Neural cell (in vitro differentiated cells): ENCODE measurements around the gene ZHX3.

Source experiments
- CTCF ChIP-seq: fragments of 450-650 bp; IDR thresholded peaks from 2 replicates; pipeline ENCODE4 v1.5.1; 2014; ENCODE audit warnings: antibody characterized with exemption, mild to moderate bottlenecking, moderate library complexity; ENCODE audit not compliant: poor library complexity, severe bottlenecking
- POLR2AphosphoS5 ChIP-seq: IDR thresholded peaks from 2 replicates; pipeline ENCODE4 v1.6.1; 2012
- RAD21 ChIP-seq: fragments of 450-650 bp; conservative IDR thresholded peaks from 2 replicates; pipeline ENCODE4 v1.6.1; 2014; ENCODE audit warnings: antibody characterized with exemption, mild to moderate bottlenecking, moderate library complexity
- REST ChIP-seq: IDR thresholded peaks from 2 replicates; pipeline ENCODE4 v1.6.1; 2012; ENCODE audit warnings: borderline replicate concordance
- TAF1 ChIP-seq: IDR thresholded peaks from 2 replicates; pipeline ENCODE4 v1.6.1; 2012; ENCODE audit warnings: low read depth

GRCh38 chr20:41196653-41197225, 120.8 kb downstream of the ZHX3 start:
- no peak for TF ChIP-seq CTCF
- TF ChIP-seq RAD21: no peak
- TF ChIP-seq POLR2AphosphoS5: no peak
- no peak for TF ChIP-seq REST
- TF ChIP-seq TAF1: no peak
